Cardiac muscle cell (in vitro differentiated cells and primary cell): ENCODE measurements around the gene CCIN. TPM values are rescaled to one million over a fixed set of nuclear protein-coding genes. Genes with fewer than 3 reads are reported as not detected.

ENCODE experiments used
- DNase-seq, 2 donors: peaks; one replicate each; pipeline versions ENCODE4 v3.0.0 to v3.0.0-alpha.2; 2010 to 2017; ENCODE audit warnings: low read depth in 1 of 2, low spot score in 1 of 2
- H3K27ac ChIP-seq: fragments of 200-600 bp; sonication (generic); 2 replicates; pipeline ENCODE4 v1.5.1; 2016
- H3K27me3 ChIP-seq: fragments of 200-600 bp; sonication (generic); 2 replicates; pipeline ENCODE4 v1.6.0; 2016; ENCODE audit warnings: control low read depth
- H3K36me3 ChIP-seq: fragments of 200-600 bp; sonication (generic); 2 replicates; pipeline ENCODE4 v1.5.1; 2016; ENCODE audit warnings: control low read depth
- H3K4me1 ChIP-seq: fragments of 200-600 bp; sonication (generic); 2 replicates; pipeline ENCODE4 v1.8.1; 2017; ENCODE audit warnings: low read depth, mild to moderate bottlenecking, mixed run types
- H3K4me3 ChIP-seq: fragments of 200-600 bp; sonication (generic); 2 replicates; pipeline ENCODE4 v1.5.1; 2016; ENCODE audit warnings: mild to moderate bottlenecking
- H3K9me3 ChIP-seq: fragments of 200-600 bp; sonication (generic); 2 replicates; pipeline ENCODE4 v1.5.1; 2017; ENCODE audit warnings: low read depth, mild to moderate bottlenecking, control low read depth
- polyA plus RNA-seq: library from polyadenylated mRNA; unstranded; fragments of >200 nt; fragmentation: Nextera tagmentation; extraction: Ambion mirVana; gene quantifications from 2 replicates; pipeline ENCODE4 v1.2.1, GENCODE V29; 2016
- total RNA-seq: library from RNA; depleted of rRNA; stranded (reverse); fragments of >200 nt; gene quantifications from 2 replicates; pipeline ENCODE4 v1.2.3, GENCODE V29; 2016
- TF ChIP-seq, protein P1 (sequence below): IDR thresholded peaks from 2 replicates; pipeline ENCODE4 v1.5.1; 2012; ENCODE audit warnings: low read depth, mild to moderate bottlenecking, low read length

Gene CCIN
- total and polyA plus RNA-seq, 2 experiments from 2014 or later: 0.39 TPM; not detected in 1

DNA sequence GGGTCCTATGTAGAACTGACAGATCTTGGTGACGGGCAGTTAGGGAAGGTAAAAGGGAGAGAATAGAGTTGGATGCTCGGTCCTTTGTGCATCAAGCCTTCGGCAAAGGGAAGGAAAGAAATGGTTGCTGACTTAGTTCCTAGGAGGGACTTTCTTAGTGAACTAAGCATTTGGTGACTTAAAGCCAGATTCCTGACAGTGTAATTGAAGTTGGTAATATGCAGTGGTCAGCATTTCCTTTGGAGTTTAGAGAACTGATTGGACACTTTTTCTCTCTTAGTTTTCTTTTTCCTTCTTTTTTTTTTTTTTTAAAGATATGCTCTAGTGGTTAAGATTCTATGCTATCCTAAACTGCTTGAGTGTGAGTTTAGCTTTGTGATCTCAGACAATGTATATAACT, 23.8 kb downstream of the CCIN start:
- Histone ChIP-seq H3K9me3 (no peaks in the 10 kb centered on the region), H3K27me3 (no peaks in the 10 kb centered on the region), H3K36me3 (no peaks in the 10 kb centered on the region), H3K4me1 (peaks cover 41% of the 10 kb centered on the region), H3K27ac (no peak overlapping the region), H3K4me3 (peak overlapping the region; percentile 68)
- DNase-seq: no peak
- TF ChIP-seq, protein P1, sequence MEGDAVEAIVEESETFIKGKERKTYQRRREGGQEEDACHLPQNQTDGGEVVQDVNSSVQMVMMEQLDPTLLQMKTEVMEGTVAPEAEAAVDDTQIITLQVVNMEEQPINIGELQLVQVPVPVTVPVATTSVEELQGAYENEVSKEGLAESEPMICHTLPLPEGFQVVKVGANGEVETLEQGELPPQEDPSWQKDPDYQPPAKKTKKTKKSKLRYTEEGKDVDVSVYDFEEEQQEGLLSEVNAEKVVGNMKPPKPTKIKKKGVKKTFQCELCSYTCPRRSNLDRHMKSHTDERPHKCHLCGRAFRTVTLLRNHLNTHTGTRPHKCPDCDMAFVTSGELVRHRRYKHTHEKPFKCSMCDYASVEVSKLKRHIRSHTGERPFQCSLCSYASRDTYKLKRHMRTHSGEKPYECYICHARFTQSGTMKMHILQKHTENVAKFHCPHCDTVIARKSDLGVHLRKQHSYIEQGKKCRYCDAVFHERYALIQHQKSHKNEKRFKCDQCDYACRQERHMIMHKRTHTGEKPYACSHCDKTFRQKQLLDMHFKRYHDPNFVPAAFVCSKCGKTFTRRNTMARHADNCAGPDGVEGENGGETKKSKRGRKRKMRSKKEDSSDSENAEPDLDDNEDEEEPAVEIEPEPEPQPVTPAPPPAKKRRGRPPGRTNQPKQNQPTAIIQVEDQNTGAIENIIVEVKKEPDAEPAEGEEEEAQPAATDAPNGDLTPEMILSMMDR: no peak

DNA sequence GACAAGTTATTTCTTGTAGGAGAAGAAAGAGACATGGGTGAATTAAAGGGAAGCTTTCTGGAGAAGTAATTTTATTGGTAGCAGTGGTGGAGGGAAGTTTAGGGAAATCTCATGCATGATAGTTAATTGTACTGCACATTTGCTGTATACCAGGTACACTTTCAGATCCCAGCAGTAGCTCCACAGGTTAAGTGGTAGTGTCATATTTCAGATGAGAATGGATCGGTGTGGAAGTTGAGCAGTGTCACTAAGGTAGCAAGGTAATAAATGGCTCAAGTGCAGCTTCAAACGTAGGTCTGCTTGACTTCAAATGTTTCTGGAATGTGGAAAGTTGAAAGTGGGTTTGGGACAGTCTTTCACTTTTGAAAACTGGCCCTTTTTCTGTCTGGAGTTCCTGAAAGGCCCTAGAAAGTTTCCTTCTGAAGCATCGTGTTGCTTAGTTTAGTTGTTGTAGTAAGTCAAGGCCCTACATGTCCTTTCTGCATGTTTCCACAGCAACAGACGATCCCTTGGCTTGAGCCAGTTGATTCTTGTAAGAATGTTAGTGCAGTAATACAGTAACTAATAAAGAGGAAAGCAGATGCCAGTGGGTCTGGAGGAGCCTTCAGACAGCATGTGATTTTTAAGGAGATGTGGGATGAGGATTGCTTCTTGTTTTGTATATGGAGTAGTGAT, 25.3 kb downstream of the CCIN start:
- Histone ChIP-seq H3K4me3 (no peak overlapping the region), H3K27me3 (no peaks in the 10 kb centered on the region), H3K27ac (peak overlapping the region; percentile 69), H3K36me3 (peaks cover 4% of the 10 kb centered on the region), H3K9me3 (no peaks in the 10 kb centered on the region), H3K4me1 (peaks cover 40% of the 10 kb centered on the region)
- DNase-seq: no peak
- TF ChIP-seq, protein P1: no peak

- Histone ChIP-seq H3K27ac (no peak overlapping the region), H3K4me3 (no peak overlapping the region), H3K36me3 (peaks cover 70% of the 10 kb centered on the region), H3K9me3 (no peaks in the 10 kb centered on the region), H3K27me3 (no peaks in the 10 kb centered on the region), H3K4me1 (peaks cover 5% of the 10 kb centered on the region)
- TF ChIP-seq, protein P1: peak; percentile 29
- DNase-seq: peak; percentile 18 to 20
These were observed 35.8 kb downstream of the CCIN start for GRCh38 chr9:36204906-36205547.

DNA sequence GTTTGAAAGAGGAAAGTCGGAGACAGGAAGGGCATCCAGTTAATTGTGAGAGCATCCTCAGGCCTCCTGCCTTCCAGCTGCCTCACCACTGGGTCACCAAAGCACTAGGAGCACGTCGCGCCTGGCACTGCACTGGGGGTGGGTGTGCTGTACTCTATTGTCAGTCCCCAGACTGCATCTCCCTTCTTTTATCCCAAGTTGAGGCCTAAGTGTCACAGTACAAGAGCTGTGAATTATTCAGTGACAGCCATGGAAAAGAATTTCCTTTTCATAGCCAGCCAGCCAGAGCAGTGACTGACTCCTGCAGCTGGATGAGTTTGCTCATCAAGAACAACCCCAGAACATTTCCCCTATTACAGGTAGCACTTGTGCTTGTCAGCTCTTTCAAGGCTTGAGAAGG, 37.8 kb downstream of the CCIN start:
- TF ChIP-seq, protein P1: no peak
- no peaks in the 10 kb centered on the region for H3K27me3 ChIP-seq
- H3K9me3 ChIP-seq: no peaks in the 10 kb centered on the region
- peaks cover 56% of the 10 kb centered on the region for H3K36me3 ChIP-seq
- DNase-seq: peak in 1 of 2 donors; percentile 15
- peak overlapping the region; percentile 24 for H3K27ac ChIP-seq
- H3K4me1 ChIP-seq: peaks cover 5% of the 10 kb centered on the region
- no peak overlapping the region for H3K4me3 ChIP-seq

- Histone ChIP-seq H3K27ac (peak overlapping the region; percentile 24), H3K27me3 (no peaks in the 10 kb centered on the region), H3K4me3 (no peak overlapping the region), H3K9me3 (no peaks in the 10 kb centered on the region), H3K4me1 (peaks cover 5% of the 10 kb centered on the region), H3K36me3 (peaks cover 52% of the 10 kb centered on the region)
- TF ChIP-seq, protein P1: no peak
- DNase-seq: peak in 1 of 2 donors; percentile 53
These were observed 38.4 kb downstream of the CCIN start for GRCh38 chr9:36207546-36208012.
